ENCODE data around the gene BAAT.

Gene BAAT

GRCh38 chr9:101315112-101315450 lies 69.7 kb downstream of the BAAT start:
- DNase-seq (ENCODE audit: low spot score): no peak

- no peak for DNase-seq (ENCODE audit: low spot score)
Observed at GRCh38 chr9:101312661-101313060, 72.1 kb downstream of the BAAT start.

DNA sequence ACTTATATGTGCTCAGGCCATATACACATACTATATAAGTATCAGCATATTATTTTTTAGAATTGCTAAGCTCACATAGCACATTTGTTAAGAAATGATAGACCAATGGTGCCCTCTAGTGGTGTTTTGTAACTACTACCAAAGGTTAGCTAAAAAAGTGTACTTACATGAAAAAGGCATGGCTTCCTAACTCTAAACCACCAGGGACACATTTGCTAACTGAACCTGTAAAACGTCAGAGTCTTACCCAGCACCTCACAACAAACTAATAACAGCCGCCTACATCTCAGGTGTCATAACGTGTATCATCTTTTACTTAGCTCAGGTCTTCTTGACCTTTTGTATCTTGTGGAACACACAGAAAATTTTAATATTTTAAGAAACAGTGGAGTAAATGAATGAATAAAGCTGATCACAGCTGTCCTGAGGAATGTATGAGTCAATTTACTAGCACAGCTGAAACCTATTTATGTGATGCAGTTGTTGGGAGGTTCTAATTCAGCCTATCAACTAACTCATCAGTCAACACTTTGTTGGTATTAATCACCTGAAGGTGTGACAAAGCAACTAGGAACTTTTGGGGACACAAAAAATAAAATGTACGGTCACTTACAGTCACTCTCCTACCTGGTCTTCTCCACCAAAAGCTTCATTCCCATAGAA lies 72.9 kb downstream of the BAAT start:
- peak; percentile 77 for DNase-seq (ENCODE audit: low spot score)

GRCh38 chr9:101311191-101311590 lies 73.6 kb downstream of the BAAT start:
- DNase-seq (ENCODE audit: low spot score): no peak

Data from kidney capillary endothelial cell (primary cell).